ENCODE data around the gene PQBP1. TPM values are rescaled to one million over a fixed set of nuclear protein-coding genes. Genes with fewer than 3 reads are reported as not detected.
A peak's percentile ranks its signal among the peaks of the same experiment; 100 is the strongest.

The PQBP1 gene
- total and polyA plus RNA-seq, 2 donors (not counting 3 experiments of a cell fraction or from before 2014, with no cell fraction given): 86.3 to 86.8 TPM

GRCh38 chrX:48894891-48895290, 2.8 kb upstream of the PQBP1 start:
- Histone ChIP-seq H3K27ac (ENCODE audit: insufficient read depth, low read depth, low read length) (no peak overlapping the region), H3K4me2 (ENCODE audit: insufficient read depth, low read length) (no peak overlapping the region), H2AFZ (ENCODE audit: low read depth, low read length) (no peak overlapping the region), H3K27me3 (ENCODE audit: control insufficient read depth in 2 of 2, insufficient read depth in 2 of 2, low read length in 2 of 2) (no peaks in the 10 kb centered on the region), H3K9ac (replicated peaks; ENCODE audit: extremely low read depth, insufficient read depth, low read length) (no peak overlapping the region), H3K9me1 (replicated peaks; ENCODE audit: control insufficient read depth, extremely low read depth, insufficient read depth, low read length) (no peaks in the 10 kb centered on the region), H3K4me3 (replicated peaks in 1 of 3; ENCODE audit: insufficient read depth in 1 of 3, low read depth in 1 of 3, low read length in 3 of 3) (no peak overlapping the region), H3K79me2 (ENCODE audit: control insufficient read depth, insufficient read depth, low read length) (peaks cover 19% of the 10 kb centered on the region), H3K36me3 (ENCODE audit: control insufficient read depth in 2 of 2, extremely low read depth in 1 of 2, insufficient read depth in 2 of 2, low read length in 2 of 2) (no peaks in the 10 kb centered on the region), H3K4me1 (ENCODE audit: control insufficient read depth, extremely low read depth, insufficient read depth, low read length) (peaks cover 10% of the 10 kb centered on the region), H4K20me1 (replicated peaks; ENCODE audit: control insufficient read depth, extremely low read depth, insufficient read depth, low read length) (no peaks in the 10 kb centered on the region), H3K9me3 (replicated peaks; ENCODE audit: control insufficient read depth, insufficient read depth, low read length) (no peaks in the 10 kb centered on the region)
- dilution Hi-C loops (cut with MboI; ENCODE audit: extremely low pct_ligation_motif_present, low sequenced_read_pairs) (no loop called here), intact Hi-C loops (cut with micrococcal nuclease) (loop anchor here (10.0 kb wide), 1 partner anchor 370 kb away; the partner anchor contains the start of genes FOXP3 and PPP1R3F)
- no peak for DNase-seq (ENCODE audit: low read depth, low spot score)
- TF ChIP-seq, protein P1, sequence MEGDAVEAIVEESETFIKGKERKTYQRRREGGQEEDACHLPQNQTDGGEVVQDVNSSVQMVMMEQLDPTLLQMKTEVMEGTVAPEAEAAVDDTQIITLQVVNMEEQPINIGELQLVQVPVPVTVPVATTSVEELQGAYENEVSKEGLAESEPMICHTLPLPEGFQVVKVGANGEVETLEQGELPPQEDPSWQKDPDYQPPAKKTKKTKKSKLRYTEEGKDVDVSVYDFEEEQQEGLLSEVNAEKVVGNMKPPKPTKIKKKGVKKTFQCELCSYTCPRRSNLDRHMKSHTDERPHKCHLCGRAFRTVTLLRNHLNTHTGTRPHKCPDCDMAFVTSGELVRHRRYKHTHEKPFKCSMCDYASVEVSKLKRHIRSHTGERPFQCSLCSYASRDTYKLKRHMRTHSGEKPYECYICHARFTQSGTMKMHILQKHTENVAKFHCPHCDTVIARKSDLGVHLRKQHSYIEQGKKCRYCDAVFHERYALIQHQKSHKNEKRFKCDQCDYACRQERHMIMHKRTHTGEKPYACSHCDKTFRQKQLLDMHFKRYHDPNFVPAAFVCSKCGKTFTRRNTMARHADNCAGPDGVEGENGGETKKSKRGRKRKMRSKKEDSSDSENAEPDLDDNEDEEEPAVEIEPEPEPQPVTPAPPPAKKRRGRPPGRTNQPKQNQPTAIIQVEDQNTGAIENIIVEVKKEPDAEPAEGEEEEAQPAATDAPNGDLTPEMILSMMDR (IDR thresholded peaks at IDR 0.05; ENCODE audit: extremely low read depth in 1 of 2, insufficient read depth in 1 of 2, low read depth in 1 of 2, low read length in 2 of 2): no peak
- TF ChIP-seq POLR2A (IDR thresholded peaks at IDR 0.05; ENCODE audit: low read depth, low read length): no peak
- FAIRE-seq: no peak
- ChIA-PET POLR2A (no interaction called here), CTCF (no interaction called here)
- BruUV-seq (replicated peaks): no TSS peak

DNA sequence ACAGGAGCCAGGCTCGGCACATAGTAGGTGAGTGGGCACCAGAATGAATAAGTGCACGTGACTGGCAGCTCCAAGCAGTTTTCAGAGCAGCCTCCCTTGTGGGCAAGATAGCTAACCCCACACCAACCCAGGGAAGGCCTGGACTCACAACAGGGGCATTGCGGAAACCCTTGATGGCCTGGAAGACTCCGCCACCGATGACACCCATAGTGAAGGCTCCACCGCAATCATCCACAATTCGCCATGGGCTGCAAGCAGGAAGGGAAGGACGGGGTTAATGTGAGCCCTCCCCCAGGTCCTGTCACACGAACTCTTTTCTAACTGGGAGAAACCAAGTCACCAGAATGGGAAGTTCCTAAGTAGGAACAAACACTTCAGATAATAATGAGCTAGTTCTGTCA, 1.1 kb upstream of the PQBP1 start:
- Histone ChIP-seq H3K9ac (replicated peaks; ENCODE audit: extremely low read depth, insufficient read depth, low read length) (peak overlapping the region; percentile 89), H4K20me1 (replicated peaks; ENCODE audit: control insufficient read depth, extremely low read depth, insufficient read depth, low read length) (no peaks in the 10 kb centered on the region), H2AFZ (ENCODE audit: low read depth, low read length) (no peak overlapping the region), H3K4me2 (ENCODE audit: insufficient read depth, low read length) (peak overlapping the region; percentile 80), H3K79me2 (ENCODE audit: control insufficient read depth, insufficient read depth, low read length) (peaks cover 19% of the 10 kb centered on the region), H3K27ac (ENCODE audit: insufficient read depth, low read depth, low read length) (peak overlapping the region; percentile 69), H3K9me1 (replicated peaks; ENCODE audit: control insufficient read depth, extremely low read depth, insufficient read depth, low read length) (no peaks in the 10 kb centered on the region), H3K36me3 (ENCODE audit: control insufficient read depth in 2 of 2, extremely low read depth in 1 of 2, insufficient read depth in 2 of 2, low read length in 2 of 2) (no peaks in the 10 kb centered on the region), H3K27me3 (ENCODE audit: control insufficient read depth in 2 of 2, insufficient read depth in 2 of 2, low read length in 2 of 2) (no peaks in the 10 kb centered on the region), H3K4me3 (replicated peaks in 1 of 3; ENCODE audit: insufficient read depth in 1 of 3, low read depth in 1 of 3, low read length in 3 of 3) (peak overlapping the region in 2 of 3 experiments; percentile 51 to 65), H3K9me3 (replicated peaks; ENCODE audit: control insufficient read depth, insufficient read depth, low read length) (no peaks in the 10 kb centered on the region), H3K4me1 (ENCODE audit: control insufficient read depth, extremely low read depth, insufficient read depth, low read length) (peaks cover 10% of the 10 kb centered on the region)
- TF ChIP-seq EZH2 (IDR thresholded peaks at IDR 0.05; ENCODE audit: borderline replicate concordance, low read depth, low read length, severe bottlenecking) (no peak), POLR2AphosphoS5 (IDR thresholded peaks at IDR 0.05; ENCODE audit: insufficient read depth, low read depth, low read length) (no peak), MYC (IDR thresholded peaks at IDR 0.05; ENCODE audit: low read depth, low read length) (no peak), POLR2A (IDR thresholded peaks at IDR 0.05; ENCODE audit: low read depth, low read length) (no peak), GATA2 (IDR thresholded peaks at IDR 0.05; ENCODE audit: insufficient read depth, insufficient read length, low read depth, low read length) (no peak), JUN (IDR thresholded peaks at IDR 0.05; ENCODE audit: borderline replicate concordance, insufficient read depth, insufficient read length, low read depth) (no peak), MAX (IDR thresholded peaks at IDR 0.05; ENCODE audit: insufficient read depth, insufficient read length) (no peak)
- TF ChIP-seq, protein P1 (IDR thresholded peaks at IDR 0.05; ENCODE audit: extremely low read depth in 1 of 2, insufficient read depth in 1 of 2, low read depth in 1 of 2, low read length in 2 of 2): no peak
- FAIRE-seq: no peak
- intact Hi-C loops (cut with micrococcal nuclease) (loop anchor here (1.0 to 10.0 kb wide), 4 partner anchors 14 to 368 kb away; partner anchors contain the start of genes FOXP3, PPP1R3F, SLC35A2 and SUV39H1), dilution Hi-C loops (cut with MboI; ENCODE audit: extremely low pct_ligation_motif_present, low sequenced_read_pairs) (no loop called here)
- no TSS peak for BruUV-seq (replicated peaks)
- ChIA-PET CTCF (interaction anchor here (0.7 kb wide), 1 partner anchor 248 kb away, joined by 3 read pairs; no protein-coding TSS in a partner anchor), POLR2A (no interaction called here)
- DNase-seq (ENCODE audit: low read depth, low spot score): no peak

Measured in endothelial cell of umbilical vein (primary cell).